Stimulated activated CD8-positive, alpha-beta memory T cell treated with anti-CD3 and anti-CD28 coated beads, Interleukin-4, amount 100 ng/mL, for 4 hours (primary cell): ENCODE measurements around the gene MCRS1.
"Not testable (repeated sequence)": the region's sequence is repeated elsewhere in the genome, so short reads cannot be mapped to it uniquely, and the experiment has no call there.

Experiments
- DNase-seq, 2 donors: peaks; one replicate each; pipeline ENCODE4 v3.0.0-alpha.2; 2020; ENCODE audit warnings: low read depth in 2 of 2, low spot score in 1 of 2

Gene MCRS1

DNA sequence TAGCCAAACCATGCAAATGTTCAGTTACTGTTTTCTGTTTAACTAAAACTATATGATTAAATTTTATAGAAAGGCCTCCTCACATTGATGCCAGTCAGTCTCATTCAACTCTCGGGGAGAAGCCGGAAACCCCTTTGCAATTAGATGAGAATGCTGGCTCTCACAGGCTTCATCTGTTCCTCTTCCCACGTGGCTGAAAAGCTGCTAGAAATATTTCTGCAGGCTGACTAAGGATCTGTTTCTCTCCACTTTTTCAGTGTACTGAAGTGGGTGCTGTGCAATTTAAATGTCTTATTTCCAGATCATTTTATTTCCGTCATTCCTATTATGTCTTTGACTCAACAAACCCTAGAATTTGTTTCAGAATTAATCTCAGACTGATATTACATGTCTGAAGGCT is 46.6 kb downstream of the MCRS1 start:
- DNase-seq = no peak

DNA sequence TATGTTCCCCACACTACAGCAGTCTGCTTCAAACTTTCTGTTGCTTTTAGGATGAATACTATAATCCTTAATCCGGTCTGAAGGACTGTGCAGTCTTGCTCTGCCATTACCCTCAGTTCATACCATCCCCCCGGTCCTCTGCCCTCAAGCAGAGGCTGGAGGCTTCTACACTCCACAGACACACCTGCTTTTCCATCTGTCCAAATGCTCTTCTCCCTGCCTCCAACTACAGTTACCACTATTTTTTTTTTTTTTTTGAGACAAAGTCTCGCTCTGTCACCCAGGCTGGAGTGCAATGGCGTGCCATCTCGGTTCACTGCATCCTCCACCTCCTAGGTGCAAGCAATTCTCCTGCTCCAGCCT is 48.4 kb downstream of the MCRS1 start:
- no peak for DNase-seq

DNA sequence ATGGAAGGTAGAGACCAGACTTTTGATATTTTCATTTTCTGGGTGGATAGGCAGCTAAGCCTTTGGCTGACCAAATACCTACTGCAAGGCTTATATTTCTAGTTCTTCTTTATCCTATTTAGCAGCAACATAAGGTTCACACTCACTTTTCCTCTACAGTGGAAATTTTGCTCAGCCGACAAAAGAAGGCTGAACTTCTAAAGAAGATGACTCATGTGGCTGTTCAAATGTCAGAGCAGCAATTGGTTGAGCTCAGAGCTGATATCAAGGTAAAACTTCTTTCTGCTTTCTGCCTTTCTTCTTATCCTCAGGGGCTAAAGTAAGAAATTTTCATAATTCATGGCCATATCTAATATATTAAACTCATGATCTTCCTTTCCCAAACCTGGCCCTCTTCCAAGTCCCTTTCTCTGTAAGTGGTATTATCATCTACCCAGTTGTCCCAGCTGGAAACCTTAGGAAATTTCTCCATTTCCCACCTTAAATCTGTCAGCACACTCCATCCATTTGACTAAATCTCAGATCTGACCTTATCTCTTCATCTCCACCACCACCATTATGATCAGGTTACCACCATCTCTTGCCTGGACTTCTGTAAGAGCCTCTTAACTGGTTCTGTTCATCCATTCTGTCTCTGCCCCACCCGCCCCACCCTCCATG is 48.9 kb downstream of the MCRS1 start:
- no peak for DNase-seq

DNA sequence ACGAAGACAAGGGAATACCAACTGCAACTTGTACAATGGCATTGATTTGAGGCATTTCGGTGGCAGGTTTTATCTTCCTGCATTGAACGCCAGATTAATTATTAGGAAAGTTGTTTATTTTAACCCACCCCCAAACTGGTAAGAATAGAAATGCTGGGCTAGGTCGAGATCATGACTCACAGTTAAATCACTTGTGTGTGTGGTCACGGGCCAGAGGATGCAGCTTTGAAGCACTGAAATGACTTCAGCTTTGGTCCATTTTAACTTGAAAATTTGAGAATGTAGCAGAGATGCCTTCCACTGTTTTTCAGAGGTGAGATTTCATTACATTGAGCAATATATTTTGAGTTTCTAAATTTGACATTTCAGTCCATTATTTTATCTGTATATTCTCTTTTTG is 52.7 kb downstream of the MCRS1 start:
- DNase-seq = no peak

DNA sequence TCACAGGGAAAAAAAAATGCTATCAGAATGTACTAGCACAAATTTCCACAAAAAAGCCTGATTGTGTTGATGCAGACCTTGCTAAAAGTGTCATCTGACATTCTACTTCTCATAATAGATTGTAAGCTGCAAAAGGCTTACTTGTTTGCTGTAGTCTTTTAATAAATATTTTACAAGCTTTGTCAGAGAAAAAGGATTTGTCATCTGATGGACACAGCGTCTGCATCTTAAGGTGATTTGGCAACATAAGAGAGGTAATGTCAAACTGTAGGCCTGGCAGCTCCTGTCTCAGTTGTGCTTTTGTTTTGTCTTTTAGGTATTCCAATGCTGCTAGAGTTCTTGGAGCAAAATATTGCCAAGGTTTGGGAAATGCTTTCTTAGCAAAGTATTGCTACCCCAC is 55.4 kb downstream of the MCRS1 start:
- DNase-seq = no peak

DNA sequence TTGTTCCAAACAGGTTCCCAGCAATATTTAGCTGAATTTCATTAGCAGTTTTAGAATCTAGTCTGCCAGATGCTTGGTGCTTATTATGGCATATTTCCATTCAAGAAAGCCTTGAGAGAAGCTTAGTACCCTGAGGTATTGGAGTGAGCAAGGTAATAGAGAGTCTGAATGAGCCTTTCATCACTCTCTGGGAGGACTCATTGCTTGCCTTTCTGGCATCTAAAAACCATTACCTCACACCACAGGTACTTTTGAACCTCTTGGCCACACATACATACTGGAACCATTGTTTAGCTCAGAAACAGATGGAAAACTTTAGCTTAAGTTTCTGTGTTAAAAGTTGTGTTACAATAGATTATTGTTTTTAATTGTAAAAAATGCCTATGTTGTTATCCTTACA is 56.5 kb downstream of the MCRS1 start:
- no peak for DNase-seq

DNA sequence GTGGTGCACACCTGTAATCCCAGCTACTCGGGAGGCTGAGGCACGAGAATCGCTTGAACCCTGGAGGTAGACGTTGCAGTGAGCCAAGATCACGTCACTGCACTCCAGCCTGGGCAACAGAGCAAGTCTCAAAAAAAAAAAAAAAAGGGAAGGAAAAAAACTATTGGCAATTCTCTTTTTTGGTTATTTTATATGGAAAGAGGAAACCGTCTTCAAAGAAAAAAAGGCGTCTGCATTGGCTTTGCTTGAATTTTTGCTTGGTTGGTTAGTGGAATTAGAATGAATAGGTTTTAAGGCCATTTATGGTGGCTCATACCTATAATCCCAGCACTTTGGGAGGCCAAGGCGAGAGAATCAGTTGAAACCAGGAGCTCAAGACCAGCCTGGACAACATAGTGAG is 58.3 kb downstream of the MCRS1 start:
- not testable (repeated sequence) for DNase-seq
